Hypothalamus (tissue), 51 donors: Measurements from ENCODE around the gene HMX1.

ENCODE experiments used
- DNase-seq, 51 donors: peaks; one replicate each; lab custom pipeline; 2025; lab: John Stamatoyannopoulos, UW

The HMX1 gene

GRCh38 chr4:8869898-8870646 lies 1.6 kb downstream of the HMX1 start:
- no peak for DNase-seq

GRCh38 chr4:8869002-8869897 lies 2.4 kb downstream of the HMX1 start:
- no peak for DNase-seq

GRCh38 chr4:8868321-8869001 lies 3.2 kb downstream of the HMX1 start:
- DNase-seq, result no peak

GRCh38 chr4:8867624-8868320 lies 3.9 kb downstream of the HMX1 start:
- no peak for DNase-seq

GRCh38 chr4:8866828-8867623 lies 4.6 kb downstream of the HMX1 start:
- DNase-seq, result no peak

- no peak for DNase-seq
These were observed 5.2 kb downstream of the HMX1 start for GRCh38 chr4:8866421-8866820.

GRCh38 chr4:8865681-8866310 lies 5.8 kb downstream of the HMX1 start:
- DNase-seq, result no peak

- no peak for DNase-seq
These were observed 6.5 kb downstream of the HMX1 start for GRCh38 chr4:8864912-8865680.

- no peak for DNase-seq
These were observed 7.7 kb downstream of the HMX1 start for GRCh38 chr4:8863686-8864682.

GRCh38 chr4:8862800-8863685 lies 8.6 kb downstream of the HMX1 start:
- no peak for DNase-seq

- DNase-seq, result no peak
These were observed 9.3 kb downstream of the HMX1 start for GRCh38 chr4:8862334-8862733.

- no peak for DNase-seq
These were observed 9.9 kb downstream of the HMX1 start for GRCh38 chr4:8861576-8862295.

GRCh38 chr4:8860892-8861575 lies 10.6 kb downstream of the HMX1 start:
- no peak for DNase-seq

- DNase-seq, result no peak
These were observed 11.3 kb downstream of the HMX1 start for GRCh38 chr4:8860096-8860891.
